HG03342 (cell line): ENCODE results near the gene NCR2.

Experiments
- ATAC-seq: cut with Tn5 transposase; IDR thresholded peaks from one replicate; pipeline ENCODE4 v1.9.1; 2021; ENCODE audit warnings: mild to moderate bottlenecking, moderate library complexity; ENCODE audit not compliant: unreplicated experiment

NCR2 gene

DNA sequence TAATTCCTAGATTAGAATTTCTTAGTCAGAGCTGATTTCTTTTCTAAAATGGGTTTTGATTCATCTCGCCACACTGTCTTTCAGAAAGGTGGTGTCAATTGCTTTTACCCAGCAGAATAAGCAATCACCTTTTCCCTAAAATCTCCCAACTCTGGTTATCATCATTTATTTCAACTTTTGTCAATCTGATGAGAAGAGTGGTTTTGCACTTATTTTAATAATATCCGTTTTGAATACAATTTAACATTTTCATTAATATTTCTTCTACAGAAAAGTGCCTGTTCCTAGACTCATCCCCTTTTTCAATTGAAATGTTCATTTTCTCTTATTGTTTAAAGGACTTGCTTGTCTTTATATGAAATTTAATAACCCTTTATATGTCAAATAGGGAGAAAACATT, 8.2 kb upstream of the NCR2 start:
- no peak for ATAC-seq

- ATAC-seq, result no peak
These were observed 3.8 kb upstream of the NCR2 start for GRCh38 chr6:41331401-41332150.

DNA sequence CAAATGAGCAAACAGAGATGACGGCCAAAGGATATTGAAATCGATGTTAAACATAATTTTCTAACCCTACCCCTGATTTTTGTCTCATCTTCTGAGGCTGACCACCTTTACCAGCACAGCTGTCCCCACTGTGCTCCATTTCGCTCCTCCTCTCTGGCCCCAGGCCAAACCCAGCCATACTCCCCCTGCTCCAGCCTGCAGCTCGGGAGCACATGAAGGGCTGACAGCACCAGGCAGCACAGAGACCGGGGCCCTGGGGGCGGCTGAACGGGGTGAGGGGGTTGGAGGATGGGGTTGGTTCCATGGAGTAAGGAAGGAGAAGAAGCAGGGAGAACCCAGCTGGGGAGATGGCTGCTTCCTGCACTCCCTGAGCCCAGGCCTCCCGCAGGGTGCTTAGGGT, 3.2 kb upstream of the NCR2 start:
- no peak for ATAC-seq

- ATAC-seq, result no peak
These were observed 2.3 kb upstream of the NCR2 start for GRCh38 chr6:41332842-41333736.

GRCh38 chr6:41334482-41335040, 847 bp upstream of the NCR2 start:
- no peak for ATAC-seq

- ATAC-seq, result no peak
These were observed 535 bp downstream of the NCR2 start for GRCh38 chr6:41335943-41336342.

DNA sequence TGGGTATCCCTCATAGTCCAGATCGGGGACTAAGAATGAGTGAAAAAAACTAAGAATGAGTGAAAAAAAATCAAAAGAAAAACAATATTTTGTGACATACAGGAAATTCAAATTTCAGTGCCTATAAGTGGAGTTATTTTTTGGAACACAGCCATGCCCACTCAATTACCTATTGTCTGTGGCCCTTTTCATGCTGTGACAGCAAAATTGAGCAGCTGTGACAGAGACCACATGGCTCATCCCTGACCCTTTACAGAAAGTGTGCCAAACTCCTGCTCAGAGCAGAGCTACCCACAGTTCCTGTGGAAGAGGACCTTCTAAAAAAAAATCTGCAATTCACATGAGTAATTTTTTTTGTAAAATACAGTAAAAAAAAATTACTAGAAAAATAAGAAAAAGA, 1.4 kb downstream of the NCR2 start:
- no peak for ATAC-seq

DNA sequence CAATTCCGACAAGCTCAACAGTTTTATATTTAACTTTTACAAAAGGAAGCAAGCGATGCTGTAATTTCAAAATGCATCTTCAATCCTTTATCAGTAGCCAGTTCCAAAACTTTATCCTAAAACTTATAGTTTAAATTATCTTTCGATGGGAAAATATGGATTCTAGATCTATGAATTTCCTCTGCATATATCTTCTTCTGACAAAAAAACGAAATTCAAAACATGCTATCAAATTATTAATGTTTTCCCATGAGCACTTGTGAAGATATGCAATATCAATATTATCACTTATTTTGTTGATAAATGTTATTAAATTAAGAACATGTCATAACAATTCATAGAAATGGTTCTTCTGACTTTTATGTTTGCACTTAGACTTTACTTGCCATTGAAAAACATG, 2.3 kb downstream of the NCR2 start:
- ATAC-seq, result no peak

DNA sequence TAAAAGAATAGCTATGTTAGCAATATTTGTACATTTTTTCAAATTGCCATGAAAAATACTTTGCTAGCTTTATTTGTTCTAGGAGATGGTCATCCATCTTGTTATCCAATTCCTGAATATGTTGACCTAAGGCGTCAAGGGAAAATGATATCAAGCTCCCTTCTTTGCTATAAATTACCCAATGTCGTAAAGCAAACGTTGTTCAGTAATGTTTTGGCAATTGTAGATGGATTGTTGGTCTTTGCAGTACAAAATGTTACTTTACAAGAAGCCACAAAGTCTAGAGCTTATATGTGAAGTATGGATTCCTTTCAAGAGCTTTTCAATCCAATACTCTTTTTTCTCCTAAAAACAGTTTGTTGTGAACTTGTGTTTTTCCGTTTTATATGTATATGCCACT, 3.3 kb downstream of the NCR2 start:
- no peak for ATAC-seq

DNA sequence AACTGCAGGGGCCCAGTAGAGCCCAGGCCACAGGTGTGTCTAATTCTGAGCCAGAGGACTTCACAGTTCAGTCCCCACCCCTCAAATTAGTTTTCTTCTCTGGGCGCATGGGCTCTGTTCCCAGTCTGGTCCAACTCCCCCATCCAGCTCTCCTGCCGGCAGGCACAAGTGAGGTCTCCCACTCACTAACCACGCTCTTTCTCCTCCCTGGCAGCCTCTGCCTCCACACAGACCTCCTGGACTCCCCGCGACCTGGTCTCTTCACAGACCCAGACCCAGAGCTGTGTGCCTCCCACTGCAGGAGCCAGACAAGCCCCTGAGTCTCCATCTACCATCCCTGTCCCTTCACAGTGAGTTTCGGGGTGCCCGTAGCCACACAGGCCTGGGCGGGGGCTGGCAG, 6.2 kb downstream of the NCR2 start:
- no peak for ATAC-seq

GRCh38 chr6:41342241-41342640, 6.8 kb downstream of the NCR2 start:
- no peak for ATAC-seq

DNA sequence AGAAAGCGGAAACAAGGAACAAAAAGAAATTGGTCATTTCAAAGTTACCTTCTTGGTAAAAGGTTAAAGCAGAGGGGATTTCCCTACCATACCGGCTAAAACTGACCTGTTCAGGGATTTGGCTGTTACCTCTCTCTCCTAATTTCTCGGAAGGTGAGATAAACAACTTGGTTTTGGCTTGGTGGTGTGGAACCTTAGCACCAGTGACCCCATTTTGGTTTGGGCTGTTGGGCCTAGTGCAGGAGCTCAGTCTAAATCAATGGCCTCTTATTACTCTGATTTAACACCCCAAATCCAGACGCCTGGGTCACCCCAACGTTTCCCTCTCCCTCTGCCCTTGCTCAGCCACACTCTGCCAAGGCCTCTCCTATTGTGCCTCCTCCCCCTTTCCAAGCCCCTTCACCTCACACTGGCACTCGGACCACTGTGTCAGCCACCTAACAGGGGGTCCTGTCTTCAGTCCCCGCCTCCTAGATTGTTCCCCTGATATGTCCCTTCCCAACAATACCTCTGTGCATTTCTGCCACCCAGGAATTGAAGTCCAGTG, 8.3 kb downstream of the NCR2 start:
- no peak for ATAC-seq

DNA sequence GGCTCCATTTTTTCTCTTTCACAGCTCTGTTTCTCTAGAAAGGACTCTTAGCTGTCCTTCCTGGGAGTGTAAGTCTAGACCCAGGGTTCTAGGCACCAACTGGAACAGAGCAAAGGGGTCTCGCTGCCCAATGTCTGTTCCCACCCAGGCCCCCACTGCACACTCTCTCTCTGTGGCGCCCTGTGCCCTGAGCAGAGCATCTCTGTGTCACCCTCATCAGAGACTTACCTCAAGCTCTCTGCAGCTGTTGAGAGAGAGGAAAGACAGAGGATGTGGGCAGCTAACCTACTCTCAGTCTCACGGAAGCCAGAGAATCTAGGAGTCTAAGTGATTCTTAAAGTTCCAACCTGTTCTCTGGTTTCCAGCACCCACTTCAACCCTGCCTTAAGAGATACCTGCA, 9.5 kb downstream of the NCR2 start:
- ATAC-seq, result no peak

DNA sequence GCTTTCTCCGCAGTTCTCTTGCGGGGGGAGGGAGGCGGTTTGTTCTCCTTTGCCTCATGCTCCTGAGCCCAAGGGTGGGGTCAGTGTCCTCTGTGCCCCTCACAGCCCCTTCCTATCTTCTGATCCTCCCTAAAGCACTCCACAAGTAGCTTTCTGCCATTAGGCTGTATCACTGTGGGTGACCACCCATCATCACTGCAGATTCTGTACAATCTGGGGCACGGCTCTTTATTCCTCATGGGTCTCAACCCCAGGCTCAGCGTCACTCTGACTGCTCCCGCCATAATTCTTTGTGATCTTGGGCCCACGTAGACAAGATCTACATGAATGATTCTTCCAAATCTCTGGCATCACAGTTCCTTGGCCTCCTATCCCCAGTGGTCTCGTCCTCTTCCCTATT, 10.5 kb downstream of the NCR2 start:
- no peak for ATAC-seq

GRCh38 chr6:41346441-41346840, 11.0 kb downstream of the NCR2 start:
- ATAC-seq, result no peak

GRCh38 chr6:41347378-41348050, 12.1 kb downstream of the NCR2 start:
- no peak for ATAC-seq

- ATAC-seq, result no peak
These were observed 13.5 kb downstream of the NCR2 start for GRCh38 chr6:41348934-41349333.

- no peak for ATAC-seq
These were observed 17.0 kb downstream of the NCR2 start for GRCh38 chr6:41352396-41352795.

- no peak for ATAC-seq
These were observed 17.5 kb downstream of the NCR2 start for GRCh38 chr6:41352907-41353306.

DNA sequence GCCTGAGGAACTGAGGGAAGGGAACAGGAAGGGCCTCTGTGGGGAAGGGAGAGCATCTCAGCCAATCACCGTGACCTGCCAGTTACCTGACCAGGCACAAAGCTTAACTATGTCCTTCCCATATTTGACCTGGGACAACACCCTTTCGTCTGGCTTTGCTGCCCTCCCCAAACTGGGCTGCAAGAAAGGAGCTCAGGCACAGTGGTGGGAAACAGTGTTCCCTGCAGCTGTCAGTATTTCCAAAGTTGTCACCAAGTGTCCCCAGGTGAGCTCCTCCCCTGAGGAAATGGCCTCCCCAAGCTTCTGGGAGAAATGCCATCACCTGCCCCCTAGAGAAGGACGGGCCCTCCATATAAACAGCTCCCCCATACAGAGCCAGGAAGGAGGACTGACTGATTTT, 17.9 kb downstream of the NCR2 start:
- ATAC-seq, result no peak

DNA sequence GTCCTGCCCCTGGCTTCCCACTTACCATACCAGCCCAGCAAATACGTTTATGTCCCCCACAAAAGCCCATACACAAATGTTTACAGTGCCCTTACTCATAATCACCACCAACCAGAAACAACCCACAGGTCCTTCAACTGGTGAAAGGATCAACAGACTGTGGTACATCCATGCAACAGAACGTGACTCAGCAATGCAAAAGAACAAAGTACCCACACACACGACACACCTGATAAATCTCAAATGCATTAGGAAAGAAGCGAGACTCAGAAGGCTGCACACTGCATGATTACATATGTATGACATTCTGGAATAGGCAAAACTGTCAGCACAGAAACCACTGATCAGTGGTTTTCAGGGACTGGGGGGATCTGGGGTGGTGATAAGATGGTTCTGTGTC, 20.5 kb downstream of the NCR2 start:
- no peak for ATAC-seq
